ENCODE data around the gene PPARA.
A peak's percentile ranks its signal among the peaks of the same experiment; 100 is the strongest.

The PPARA gene

GRCh38 chr22:46146329-46146728, 4.0 kb upstream of the PPARA start:
- no peak for DNase-seq

- no peak for DNase-seq
These were observed 3.3 kb upstream of the PPARA start for GRCh38 chr22:46147061-46147460.

GRCh38 chr22:46147471-46148267, 2.7 kb upstream of the PPARA start:
- DNase-seq: no peak

- DNase-seq: no peak
These were observed 2.0 kb upstream of the PPARA start for GRCh38 chr22:46148336-46148735.

DNA sequence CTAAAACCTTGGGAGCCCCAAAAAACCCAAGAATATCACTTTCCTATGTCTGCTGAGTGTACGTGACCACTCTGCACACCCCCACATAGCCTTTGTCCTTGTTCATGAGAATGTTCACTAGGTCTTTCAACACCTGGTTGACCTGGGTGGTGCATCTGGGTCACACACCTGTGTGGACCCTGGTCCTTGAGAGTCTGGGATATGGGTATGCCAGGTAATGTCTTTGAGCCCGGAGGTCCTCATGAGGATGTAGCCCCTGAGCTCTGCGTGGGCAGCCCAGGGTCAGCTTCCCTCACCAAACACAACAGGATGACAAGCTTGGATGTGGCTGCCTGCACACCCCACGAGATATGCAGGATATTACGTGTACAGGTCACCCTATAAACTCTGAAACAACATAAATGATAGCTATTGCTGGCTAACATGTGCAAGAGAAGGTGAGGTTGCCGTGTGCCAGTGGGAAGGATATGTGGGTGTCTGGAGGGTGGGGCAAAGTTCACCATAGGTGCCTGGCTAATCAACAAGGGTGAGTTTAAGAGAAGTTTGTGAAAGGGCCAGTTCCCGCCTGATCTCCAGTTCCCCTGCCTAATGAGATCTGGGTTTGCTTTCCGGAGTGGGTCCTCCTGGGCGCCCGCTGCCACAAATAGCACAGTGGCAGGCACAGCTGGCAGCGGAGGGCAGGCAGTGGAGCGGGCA, 1.4 kb upstream of the PPARA start:
- DNase-seq: no peak

- DNase-seq: peak; percentile 32
These were observed 753 bp upstream of the PPARA start for GRCh38 chr22:46149512-46150033.

GRCh38 chr22:46150655-46151477, 540 bp downstream of the PPARA start:
- peak; percentile 42 for DNase-seq

DNA sequence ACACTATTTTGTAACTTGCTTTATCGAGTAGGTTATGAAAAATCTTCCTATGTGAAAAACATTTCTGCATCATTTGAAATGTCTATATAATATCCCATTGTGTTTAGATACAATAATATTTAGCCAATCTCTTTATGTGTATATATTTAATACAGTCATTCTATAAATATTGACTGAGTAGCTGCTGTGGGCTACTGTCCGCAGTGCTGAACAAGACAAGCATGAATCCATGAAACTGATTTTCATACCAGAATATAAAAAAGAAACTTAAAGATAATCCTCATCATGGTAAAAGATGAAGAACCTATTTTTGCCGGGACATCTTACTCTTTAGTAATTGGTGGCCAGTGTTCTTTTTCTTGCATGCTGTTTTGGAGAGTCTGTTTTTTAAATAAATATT, 3.6 kb downstream of the PPARA start:
- no peak for DNase-seq

- no peak for DNase-seq
These were observed 5.7 kb downstream of the PPARA start for GRCh38 chr22:46156031-46156430.

DNA sequence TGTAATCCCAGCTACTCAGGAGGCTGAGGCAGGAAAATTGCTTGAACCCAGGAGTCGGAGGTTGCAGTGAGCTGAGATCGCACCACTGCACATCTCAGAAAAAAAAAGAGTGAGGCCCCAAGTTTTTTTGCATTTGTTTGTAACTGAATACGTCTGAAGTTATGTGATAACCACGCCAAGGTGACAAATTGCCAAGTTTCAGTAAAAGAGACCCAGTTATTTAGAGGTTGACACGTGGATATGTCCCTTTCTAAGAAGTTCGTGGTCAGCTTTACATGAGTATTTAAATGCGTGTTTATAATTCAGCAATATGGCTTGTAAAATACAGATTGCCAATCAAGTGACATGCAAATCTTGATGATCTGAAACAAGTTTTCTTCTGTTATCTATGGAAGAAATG, 8.0 kb downstream of the PPARA start:
- DNase-seq: no peak

GRCh38 chr22:46159212-46159611, 8.9 kb downstream of the PPARA start:
- no peak for DNase-seq

DNA sequence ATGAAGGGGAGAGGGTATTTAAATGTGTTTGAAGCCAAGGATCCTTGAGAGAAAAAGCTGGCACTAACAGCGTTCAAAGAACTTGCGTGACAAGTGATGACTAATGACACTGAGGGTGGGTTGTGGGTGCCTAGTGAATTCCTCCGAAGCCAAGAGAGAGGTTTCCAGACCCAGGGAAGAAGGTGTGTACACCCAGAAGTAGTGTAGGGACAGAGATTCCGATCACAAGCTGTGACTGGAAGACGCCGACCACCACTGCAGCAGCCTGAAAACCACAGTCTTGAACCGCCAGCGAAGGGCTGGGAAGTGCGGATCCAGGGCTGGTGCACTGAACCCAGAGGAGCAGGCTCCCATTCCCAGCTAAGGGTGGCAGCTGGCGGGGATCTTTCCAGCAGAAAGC, 9.5 kb downstream of the PPARA start:
- DNase-seq: no peak

DNA sequence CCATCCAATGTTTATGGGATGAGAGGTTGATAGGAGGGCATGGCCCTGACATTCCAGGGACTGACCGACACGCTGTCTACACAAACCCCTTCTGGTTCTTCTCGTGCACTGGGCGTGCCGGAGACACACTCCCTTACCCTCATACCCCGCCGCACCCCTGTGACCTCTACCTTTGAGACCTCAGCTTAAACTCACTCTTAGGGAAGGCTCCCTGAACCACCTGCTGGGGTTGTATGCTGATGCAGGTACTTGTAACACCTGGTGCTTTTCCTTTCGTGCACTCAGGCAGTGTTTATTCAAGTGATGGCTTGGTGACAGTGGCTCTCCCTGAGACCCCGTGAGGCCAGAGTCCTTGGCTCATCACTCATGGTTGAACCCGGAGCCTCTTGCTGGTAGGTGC, 12.0 kb downstream of the PPARA start:
- no peak for DNase-seq

- no peak for DNase-seq
These were observed 12.6 kb downstream of the PPARA start for GRCh38 chr22:46162771-46163556.

GRCh38 chr22:46163557-46163888, 13.2 kb downstream of the PPARA start:
- no peak for DNase-seq

GRCh38 chr22:46165977-46166376, 15.7 kb downstream of the PPARA start:
- DNase-seq: no peak

GRCh38 chr22:46169628-46170027, 19.3 kb downstream of the PPARA start:
- no peak for DNase-seq

DNA sequence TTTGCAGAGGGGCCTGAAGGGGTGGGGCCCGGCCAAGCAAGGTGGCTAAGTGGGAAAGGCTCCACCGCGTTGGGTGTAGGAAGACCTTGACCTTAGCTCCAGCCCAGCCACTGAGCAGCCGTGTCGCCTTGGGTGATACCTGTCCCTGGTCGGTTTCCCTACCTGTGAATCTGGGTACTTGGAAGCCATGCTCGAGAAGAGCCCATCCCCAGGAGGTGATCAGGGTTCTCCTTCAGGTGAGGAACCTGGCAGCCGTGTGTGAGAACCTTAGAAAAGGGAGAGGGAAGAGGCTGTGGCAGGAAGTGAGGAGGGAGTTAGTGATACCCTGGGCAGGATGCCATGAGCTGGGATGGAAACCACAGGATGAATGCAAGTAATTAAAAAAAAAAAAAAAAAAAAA, 21.6 kb downstream of the PPARA start:
- no peak for DNase-seq

DNA sequence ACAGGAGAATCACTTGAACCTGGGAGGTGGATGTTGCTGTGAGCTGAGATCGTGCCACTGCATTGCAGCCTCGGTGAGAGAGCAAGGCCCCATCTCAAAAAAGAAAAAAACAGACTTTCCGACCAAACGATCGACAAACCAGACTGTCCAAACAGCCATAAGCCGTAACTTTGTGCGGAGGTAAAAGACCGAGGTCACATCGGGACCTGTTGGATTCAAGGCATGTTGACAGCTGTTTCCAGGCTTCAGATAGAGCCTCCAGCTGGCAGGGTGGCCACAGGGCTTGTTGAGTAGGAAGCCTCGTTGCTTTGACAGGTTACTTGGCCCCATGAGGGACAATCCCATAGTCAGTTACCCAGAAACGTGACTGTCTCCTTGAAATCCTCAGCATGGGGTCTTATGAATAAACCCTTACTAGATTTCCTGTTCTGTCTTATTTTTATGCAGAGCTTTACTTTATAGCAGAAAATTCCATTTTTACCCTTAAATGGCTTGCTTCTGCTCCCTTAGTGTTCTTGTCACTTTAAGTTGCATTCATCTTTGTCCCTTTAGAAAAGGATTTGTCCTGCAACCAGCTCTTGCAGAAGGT, 22.3 kb downstream of the PPARA start:
- DNase-seq: no peak

DNA sequence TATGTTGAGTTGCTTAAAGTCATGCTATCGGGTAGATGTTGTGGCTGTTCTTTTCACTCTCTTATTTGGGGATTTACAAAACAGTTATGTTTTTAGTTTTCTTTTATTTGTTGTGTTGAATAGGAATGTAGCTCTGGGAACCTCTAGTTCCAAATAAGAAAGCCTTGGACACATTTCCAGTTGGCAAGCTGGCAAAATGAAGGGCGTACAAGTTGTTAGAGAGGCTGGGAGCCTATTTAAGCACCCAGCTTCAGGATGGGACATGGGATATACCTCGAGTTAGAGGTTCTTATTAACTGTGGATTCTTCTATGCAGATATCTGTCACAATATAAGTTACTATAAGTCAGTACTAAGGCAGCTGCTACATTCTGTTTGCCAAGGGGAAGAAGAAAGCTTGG, 22.8 kb downstream of the PPARA start:
- DNase-seq: no peak

DNA sequence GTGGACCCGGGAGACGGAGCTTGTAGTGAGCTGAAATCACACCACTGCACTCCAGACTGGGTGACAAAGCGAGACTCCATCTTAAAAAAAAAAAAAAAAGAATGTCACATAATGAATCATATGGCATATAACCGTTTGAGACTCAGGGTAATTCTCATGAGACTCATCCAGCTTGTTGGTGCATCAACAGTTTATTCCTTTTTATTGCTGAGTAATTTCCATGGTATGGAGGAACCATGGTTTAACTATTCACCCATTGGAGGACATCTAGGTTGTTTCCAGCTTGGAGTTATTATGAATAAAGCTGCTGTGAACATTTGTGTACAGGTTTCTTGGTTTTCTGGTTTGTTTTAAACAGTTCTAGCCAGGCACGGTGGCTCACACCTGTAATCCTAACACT, 25.3 kb downstream of the PPARA start:
- DNase-seq: no peak

DNA sequence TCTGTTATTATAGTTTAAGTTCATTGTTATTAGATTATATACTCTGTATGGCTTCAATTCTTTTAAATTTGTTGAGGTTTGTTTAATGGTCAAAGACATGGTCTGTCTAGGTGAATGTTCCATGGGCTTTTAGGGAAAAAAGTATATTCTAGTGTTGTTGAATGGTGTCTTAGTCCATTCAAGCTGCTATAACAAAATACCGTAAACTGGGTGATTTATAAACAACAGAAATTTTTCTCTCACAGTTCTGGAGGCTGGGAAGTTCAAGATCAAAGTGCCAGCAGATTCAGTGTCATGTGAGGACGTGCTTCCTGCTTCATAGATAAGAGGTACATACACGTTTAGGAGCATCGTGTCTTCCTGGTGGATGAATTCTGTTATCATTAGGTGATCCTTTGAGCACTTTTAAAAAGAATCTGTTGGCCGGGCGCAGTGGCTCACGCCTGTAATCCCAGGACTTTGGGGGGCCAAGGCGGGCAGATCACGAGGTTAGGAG, 26.2 kb downstream of the PPARA start:
- no peak for DNase-seq
